Subcutaneous adipose tissue (tissue), 4 donors: Measurements from ENCODE around the gene ATP6V0D1. TPM values are rescaled to one million over a fixed set of nuclear protein-coding genes. Genes with fewer than 3 reads are reported as not detected.

Source experiments
- CTCF ChIP-seq: fragments of 450-650 bp; IDR thresholded peaks from one replicate; pipeline ENCODE4 v1.5.1; 2016; ENCODE audit warnings: low read depth, mild to moderate bottlenecking, control low read depth, antibody characterized with exemption, moderate library complexity
- total RNA-seq, 4 donors: library from RNA; depleted of rRNA; stranded (reverse); fragments of >200 nt; gene quantifications; one replicate each; pipeline ENCODE4 v1.1.0, GENCODE V29; 2016

The ATP6V0D1 gene
- total RNA-seq, 4 donors from 2014 or later: 66.4 to 169 (median 82.9) TPM

DNA sequence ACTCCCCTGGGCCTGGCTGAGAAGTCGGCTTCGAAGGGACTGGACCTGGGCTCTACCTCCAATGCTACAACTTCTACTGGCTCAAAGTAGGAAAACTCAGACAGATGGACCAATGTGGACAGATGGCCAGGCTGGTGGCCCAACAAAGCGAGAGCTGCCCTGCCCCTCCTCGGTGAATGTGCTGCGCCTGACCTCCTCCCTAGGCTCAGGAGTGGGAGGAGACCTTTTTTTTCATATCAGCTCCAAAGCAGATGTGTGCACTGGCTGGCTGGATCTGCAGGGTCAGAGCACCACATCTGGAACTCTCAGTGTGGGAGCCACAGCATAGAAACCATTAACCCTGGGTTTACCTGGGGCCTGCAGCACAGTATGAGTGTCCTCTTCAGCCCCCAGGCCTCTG is 20.8 kb downstream of the ATP6V0D1 start:
- no peak for TF ChIP-seq CTCF

DNA sequence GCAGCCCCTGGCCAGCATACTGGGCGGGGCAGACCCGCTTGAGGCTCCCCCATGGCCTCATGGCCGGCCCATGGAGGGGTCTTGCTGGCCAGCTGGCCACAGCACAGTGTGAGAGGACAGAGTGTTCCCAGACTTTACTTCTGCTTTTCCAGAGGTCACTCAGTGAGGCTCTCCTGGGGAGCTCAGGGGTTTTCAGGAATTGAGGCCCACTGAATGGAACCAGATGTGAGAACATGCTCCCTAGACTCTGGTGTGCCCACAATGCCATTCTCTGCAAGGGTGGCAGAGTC is 21.2 kb downstream of the ATP6V0D1 start:
- TF ChIP-seq CTCF: no peak

- TF ChIP-seq CTCF: no peak
These were observed 21.7 kb downstream of the ATP6V0D1 start for GRCh38 chr16:67459066-67459860.

GRCh38 chr16:67458121-67458641 is 22.8 kb downstream of the ATP6V0D1 start:
- no peak for TF ChIP-seq CTCF

DNA sequence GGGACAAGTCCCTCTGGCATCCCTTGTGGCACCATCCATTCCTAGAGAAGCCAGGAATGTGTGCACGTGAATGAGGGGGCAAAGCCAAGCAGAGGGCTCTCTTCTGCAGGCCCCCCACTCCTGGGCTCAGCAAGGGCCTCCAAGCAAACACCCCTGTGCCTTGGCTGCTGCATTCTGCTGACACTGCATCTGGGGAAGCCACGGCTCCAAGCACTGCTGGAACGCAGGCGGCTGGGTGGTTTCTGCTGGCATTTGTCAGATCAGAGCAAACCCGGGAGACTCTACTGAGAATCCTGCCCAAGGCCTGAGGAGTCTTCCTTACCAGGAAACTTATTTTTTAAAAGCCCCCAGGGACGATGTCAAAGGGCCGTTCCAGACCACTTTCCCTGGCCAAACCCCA is 23.3 kb downstream of the ATP6V0D1 start:
- no peak for TF ChIP-seq CTCF

DNA sequence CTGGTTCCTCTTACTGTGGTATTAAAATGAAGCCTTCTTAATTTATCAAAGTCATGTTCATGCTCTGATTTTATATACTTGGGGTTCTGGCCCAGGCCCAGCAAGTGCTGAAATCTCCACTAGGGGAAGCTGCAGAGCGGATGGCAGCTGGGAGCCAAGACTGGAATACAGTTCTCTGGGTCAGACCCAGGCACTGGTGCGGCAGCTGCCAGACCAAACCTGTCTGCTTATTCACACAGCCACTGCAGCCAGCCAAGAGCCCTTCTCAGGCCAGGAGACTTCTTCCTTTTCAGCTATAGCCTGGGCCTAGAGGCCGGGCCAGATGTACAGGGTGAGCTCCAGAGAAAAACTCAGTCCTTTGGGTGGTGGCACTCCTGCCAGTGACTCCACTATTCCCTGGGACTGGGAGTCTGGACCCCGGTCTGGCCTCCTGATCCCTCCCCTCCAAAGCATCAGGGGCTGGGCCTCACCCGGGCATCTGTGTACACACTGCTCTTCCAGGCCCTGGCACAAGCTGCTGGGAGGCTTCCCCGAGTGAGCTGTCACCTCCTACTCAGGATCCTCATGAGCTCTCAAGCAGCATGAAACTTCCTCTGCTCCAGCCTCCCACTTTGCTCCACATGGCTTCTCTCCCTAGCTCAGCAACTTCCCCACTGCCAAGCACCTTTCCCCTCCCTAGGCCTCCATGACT is 24.4 kb downstream of the ATP6V0D1 start:
- TF ChIP-seq CTCF: no peak

- no peak for TF ChIP-seq CTCF
These were observed 26.1 kb downstream of the ATP6V0D1 start for GRCh38 chr16:67454852-67455251.
